Mucosa of rectum (tissue), 2 donors: ENCODE data around the gene SRF.

Source experiments
- H3K27ac ChIP-seq, 2 donors: one replicate each; pipeline ENCODE4 v1.7.0; 2013; ENCODE audit warnings: inconsistent platforms in 2 of 2, low read depth in 2 of 2, low read length in 2 of 2
- H3K27me3 ChIP-seq, 2 donors: one replicate each; pipeline ENCODE4 v1.7.0; 2013; ENCODE audit warnings: low read length in 2 of 2; ENCODE audit not compliant: control insufficient read depth in 2 of 2, insufficient read depth in 2 of 2
- H3K36me3 ChIP-seq, 2 donors: one replicate each; pipeline ENCODE4 v1.7.0; 2013; ENCODE audit warnings: low read length in 2 of 2; ENCODE audit not compliant: control insufficient read depth in 2 of 2, insufficient read depth in 2 of 2
- H3K4me1 ChIP-seq, 2 donors: one replicate each; pipeline ENCODE4 v1.7.0; 2013; ENCODE audit warnings: low read length in 2 of 2, mild to moderate bottlenecking in 1 of 2; ENCODE audit not compliant: control insufficient read depth in 2 of 2, insufficient read depth in 2 of 2
- H3K4me3 ChIP-seq, 2 donors: one replicate each; pipeline ENCODE4 v1.7.0; 2013; ENCODE audit warnings: low read length in 2 of 2
- H3K9ac ChIP-seq, 2 donors: one replicate each; pipeline ENCODE4 v1.7.0; 2013; ENCODE audit warnings: low read length in 2 of 2, low read depth in 1 of 2, mild to moderate bottlenecking in 1 of 2
- H3K9me3 ChIP-seq, 2 donors: one replicate each; pipeline ENCODE4 v1.7.0; 2013; ENCODE audit warnings: low read length in 2 of 2; ENCODE audit not compliant: control insufficient read depth in 2 of 2
- donor health status: healthy.
- donor health status: Normal muscosa, but diverticular disease.

SRF gene

DNA sequence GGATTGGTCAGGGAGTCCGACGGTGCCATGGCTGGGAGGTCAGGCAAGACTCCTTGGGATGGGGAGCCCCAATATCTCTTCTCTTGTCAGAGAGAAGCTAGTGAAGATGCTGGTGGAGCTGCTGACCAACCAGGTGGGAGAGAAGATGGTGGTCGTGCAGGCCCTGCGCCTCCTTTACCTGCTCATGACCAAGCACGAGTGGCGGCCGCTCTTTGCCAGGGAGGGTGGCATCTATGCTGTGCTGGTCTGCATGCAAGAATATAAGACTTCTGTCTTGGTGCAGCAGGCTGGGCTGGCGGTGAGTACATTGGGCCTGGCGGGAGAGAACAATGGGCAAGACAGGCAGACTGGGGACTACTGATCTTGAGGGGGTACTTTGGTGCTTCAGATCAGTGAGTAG lies 21.8 kb downstream of the SRF start:
- Histone ChIP-seq H3K9me3 (no peaks in the 10 kb centered on the region), H3K27me3 (no peaks in the 10 kb centered on the region), H3K36me3 (peaks cover 23 to 38% of the 10 kb centered on the region in 2 donors), H3K9ac (no peak overlapping the region), H3K4me1 (no peaks in the 10 kb centered on the region), H3K4me3 (no peak overlapping the region), H3K27ac (no peak overlapping the region)

DNA sequence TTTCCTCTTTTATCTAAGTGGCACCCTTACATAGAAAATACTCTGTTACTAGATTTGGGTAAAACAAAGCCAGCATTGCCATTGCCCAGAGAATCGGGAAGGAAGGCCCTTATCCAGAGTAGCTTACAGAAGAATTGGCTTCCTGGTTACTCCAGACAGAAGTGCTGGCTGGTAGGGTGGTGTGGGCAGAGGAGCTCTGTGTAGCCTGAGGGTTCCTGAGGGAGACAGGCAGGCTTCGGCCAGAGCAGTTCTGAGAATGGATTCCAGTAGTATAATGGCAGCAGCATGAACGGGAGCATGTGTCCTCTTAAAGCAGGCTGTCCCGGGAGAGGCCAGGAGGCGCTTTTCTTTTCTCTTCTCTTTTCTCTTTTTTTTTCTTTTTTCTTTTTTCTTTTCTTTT lies 22.9 kb downstream of the SRF start:
- H3K9me3 ChIP-seq = no peaks in the 10 kb centered on the region
- peaks cover 18 to 35% of the 10 kb centered on the region in 2 donors for H3K36me3 ChIP-seq
- no peak overlapping the region for H3K9ac ChIP-seq
- no peak overlapping the region for H3K4me3 ChIP-seq
- no peaks in the 10 kb centered on the region for H3K27me3 ChIP-seq
- no peaks in the 10 kb centered on the region for H3K4me1 ChIP-seq
- H3K27ac ChIP-seq = no peak overlapping the region

DNA sequence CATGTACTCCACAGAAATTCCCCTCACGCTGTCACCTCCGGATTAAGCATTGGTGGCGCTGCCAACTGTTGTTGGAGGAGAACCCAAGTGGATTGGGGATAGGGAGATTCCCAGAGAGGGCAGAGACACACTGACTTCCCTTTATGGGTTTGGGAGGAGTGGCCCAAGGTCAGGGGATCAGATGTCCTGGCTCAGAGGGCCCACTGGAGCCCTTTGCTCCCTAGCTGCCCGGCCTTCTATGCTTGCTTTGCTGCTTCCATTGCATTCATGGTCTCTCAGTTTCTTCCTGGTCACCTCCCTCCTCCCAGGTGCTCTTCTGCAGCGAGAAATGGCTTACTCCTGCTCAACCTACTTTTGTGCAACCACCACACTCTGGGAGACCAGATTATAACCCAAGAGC lies 25.3 kb downstream of the SRF start:
- Histone ChIP-seq H3K27ac (no peak overlapping the region), H3K9me3 (no peaks in the 10 kb centered on the region), H3K4me3 (no peak overlapping the region), H3K9ac (no peak overlapping the region), H3K36me3 (peaks cover 32 to 51% of the 10 kb centered on the region in 2 donors), H3K27me3 (no peaks in the 10 kb centered on the region), H3K4me1 (no peaks in the 10 kb centered on the region)

DNA sequence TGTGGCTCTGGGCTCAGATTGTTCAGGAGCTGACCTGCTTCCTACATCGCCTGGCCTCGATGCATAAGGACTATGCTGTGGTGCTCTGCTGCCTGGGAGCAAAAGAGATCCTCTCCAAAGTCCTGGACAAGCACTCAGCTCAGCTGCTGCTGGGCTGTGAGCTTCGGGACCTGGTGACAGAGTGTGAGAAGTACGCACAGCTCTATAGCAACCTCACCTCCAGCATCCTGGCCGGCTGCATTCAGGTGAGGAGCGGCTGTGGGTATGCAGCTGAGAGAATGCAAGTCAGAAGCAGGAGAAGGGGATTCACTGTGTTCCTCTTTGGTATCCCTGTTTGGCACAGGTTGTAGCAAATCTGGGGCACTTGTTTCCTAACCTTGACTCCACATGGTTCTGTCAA lies 28.8 kb downstream of the SRF start:
- H3K4me3 ChIP-seq = no peak overlapping the region
- H3K27me3 ChIP-seq = no peaks in the 10 kb centered on the region
- peaks cover 29 to 43% of the 10 kb centered on the region in 2 donors for H3K36me3 ChIP-seq
- H3K9ac ChIP-seq = no peak overlapping the region
- no peaks in the 10 kb centered on the region for H3K9me3 ChIP-seq
- H3K4me1 ChIP-seq = no peaks in the 10 kb centered on the region
- H3K27ac ChIP-seq = no peak overlapping the region

DNA sequence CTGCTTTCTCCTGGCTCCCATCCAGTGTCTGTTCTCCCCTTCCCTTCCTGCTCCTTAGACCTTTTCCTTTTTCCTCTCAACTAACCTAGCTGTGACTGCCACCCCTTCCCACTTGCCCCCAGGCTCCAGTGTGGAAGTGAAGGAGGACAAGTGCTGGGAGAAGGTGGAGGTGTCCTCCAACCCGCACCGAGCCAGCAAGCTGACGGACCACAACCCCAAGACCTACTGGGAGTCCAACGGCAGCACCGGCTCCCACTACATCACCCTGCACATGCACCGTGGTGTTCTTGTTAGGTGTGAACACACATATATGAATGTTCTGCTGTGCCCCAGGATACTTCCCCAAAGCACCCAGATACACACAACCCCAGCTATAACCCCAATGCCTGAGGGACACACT lies 29.5 kb downstream of the SRF start:
- Histone ChIP-seq H3K4me1 (no peaks in the 10 kb centered on the region), H3K4me3 (no peak overlapping the region), H3K9ac (no peak overlapping the region), H3K9me3 (no peaks in the 10 kb centered on the region), H3K27me3 (no peaks in the 10 kb centered on the region), H3K36me3 (peaks cover 29 to 40% of the 10 kb centered on the region in 2 donors), H3K27ac (no peak overlapping the region)

DNA sequence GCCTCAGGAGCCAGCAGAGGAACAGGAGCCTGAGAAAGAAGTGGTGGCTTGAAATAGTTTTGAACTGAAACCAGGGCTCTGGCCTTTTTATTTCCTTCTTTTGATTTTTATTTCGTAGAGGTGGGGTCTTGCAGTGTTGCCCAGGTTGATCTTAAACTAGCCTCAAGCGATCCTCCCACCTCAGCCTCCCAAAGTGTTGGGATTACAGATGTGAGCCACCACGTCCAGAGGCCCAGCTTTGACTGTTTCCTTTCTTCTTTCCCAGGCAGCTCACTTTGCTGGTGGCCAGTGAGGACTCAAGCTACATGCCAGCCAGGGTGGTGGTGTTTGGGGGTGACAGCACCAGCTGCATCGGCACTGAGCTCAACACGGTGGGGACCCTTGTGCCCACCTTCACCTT lies 31.4 kb downstream of the SRF start:
- H3K27me3 ChIP-seq = no peaks in the 10 kb centered on the region
- H3K4me3 ChIP-seq = no peak overlapping the region
- H3K4me1 ChIP-seq = no peaks in the 10 kb centered on the region
- H3K27ac ChIP-seq = no peak overlapping the region
- no peaks in the 10 kb centered on the region for H3K9me3 ChIP-seq
- peaks cover 20 to 28% of the 10 kb centered on the region in 2 donors for H3K36me3 ChIP-seq
- no peak overlapping the region for H3K9ac ChIP-seq

DNA sequence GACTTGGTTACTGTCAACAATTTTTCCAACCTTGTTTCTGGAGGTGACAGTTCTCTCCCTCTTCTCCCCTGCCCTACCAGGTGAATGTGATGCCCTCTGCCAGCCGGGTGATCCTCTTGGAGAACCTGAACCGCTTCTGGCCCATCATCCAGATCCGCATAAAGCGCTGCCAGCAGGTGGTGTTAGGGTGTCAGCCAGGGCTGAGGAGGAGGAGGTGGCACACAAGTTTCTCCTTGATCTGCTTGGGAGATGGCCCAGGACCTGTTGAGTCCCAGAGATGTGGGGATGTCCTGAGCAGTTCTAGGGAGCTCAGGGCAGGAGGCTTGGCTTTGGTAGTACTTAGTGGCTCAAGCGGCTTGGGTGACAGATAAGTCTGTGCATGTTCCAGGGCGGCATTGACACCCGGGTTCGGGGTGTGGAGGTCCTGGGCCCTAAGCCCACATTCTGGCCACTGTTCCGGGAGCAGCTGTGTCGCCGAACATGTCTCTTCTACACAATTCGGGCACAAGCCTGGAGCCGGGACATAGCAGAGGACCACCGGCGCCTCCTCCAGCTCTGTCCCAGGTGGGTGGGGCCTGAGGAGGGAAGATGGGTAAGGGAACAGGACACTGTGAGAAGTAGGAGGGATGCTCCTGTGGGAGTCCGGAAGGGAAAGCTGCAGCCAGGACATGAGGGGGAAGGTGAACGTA lies 32.1 kb downstream of the SRF start:
- no peak overlapping the region for H3K4me3 ChIP-seq
- no peak overlapping the region for H3K9ac ChIP-seq
- H3K27ac ChIP-seq = no peak overlapping the region
- H3K9me3 ChIP-seq = no peaks in the 10 kb centered on the region
- no peaks in the 10 kb centered on the region for H3K27me3 ChIP-seq
- no peaks in the 10 kb centered on the region for H3K4me1 ChIP-seq
- peaks cover 20 to 28% of the 10 kb centered on the region in 2 donors for H3K36me3 ChIP-seq

DNA sequence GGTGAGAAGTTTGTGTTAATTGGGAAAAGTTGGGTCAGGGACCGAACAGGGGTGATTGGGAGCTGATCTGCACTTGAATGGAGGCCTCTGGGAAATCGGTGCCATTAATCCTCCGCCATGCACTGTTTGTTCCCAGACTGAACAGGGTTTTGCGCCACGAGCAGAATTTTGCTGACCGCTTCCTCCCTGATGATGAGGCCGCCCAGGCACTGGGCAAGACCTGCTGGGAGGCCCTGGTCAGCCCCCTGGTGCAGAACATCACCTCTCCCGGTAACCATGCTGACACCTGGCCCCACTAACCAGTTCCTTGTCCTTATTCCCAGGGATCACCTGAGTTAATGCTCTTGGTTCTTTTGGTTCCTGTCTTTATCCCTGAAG lies 32.6 kb downstream of the SRF start:
- Histone ChIP-seq H3K4me3 (no peak overlapping the region), H3K27ac (no peak overlapping the region), H3K27me3 (no peaks in the 10 kb centered on the region), H3K36me3 (peaks cover 18 to 24% of the 10 kb centered on the region in 2 donors), H3K4me1 (no peaks in the 10 kb centered on the region), H3K9ac (no peak overlapping the region), H3K9me3 (no peaks in the 10 kb centered on the region)

DNA sequence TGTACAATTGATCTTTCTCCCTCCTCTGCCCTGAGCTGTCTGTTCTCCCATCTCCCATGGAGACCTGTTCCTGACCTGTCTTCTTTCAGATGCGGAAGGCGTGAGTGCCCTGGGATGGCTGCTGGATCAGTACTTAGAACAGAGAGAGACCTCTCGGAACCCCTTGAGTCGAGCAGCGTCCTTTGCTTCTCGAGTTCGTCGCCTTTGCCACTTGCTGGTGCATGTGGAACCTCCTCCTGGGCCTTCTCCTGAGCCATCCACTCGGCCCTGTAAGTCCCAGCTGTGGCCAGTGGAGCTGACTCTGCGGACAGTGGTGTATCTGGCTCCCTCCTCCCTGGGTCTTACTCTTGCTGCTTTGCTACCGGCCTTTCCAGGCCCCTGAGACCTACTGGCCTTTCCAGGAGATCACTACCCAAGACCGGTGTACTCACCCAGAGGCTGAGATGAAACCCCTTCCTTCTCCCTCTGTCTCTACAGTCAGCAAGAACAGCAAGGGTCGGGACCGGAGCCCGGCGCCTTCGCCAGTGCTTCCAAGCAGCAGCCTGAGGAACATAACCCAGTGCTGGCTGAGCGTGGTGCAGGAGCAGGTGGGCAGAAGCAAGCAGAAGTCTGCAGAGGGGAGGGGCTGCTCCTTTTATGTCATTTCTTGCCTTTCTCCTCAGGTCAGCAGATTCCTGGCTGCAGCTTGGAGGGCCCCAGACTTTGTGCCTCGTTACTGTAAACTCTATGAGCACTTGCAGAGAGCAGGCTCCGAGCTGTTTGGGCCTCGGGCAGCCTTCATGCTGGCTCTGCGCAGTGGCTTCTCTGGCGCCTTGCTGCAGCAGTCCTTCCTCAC lies 33.4 kb downstream of the SRF start:
- H3K27me3 ChIP-seq = no peaks in the 10 kb centered on the region
- H3K36me3 ChIP-seq = peaks cover 18 to 21% of the 10 kb centered on the region in 2 donors
- H3K4me1 ChIP-seq = no peaks in the 10 kb centered on the region
- no peak overlapping the region for H3K4me3 ChIP-seq
- H3K27ac ChIP-seq = no peak overlapping the region
- H3K9ac ChIP-seq = no peak overlapping the region
- H3K9me3 ChIP-seq = no peaks in the 10 kb centered on the region

DNA sequence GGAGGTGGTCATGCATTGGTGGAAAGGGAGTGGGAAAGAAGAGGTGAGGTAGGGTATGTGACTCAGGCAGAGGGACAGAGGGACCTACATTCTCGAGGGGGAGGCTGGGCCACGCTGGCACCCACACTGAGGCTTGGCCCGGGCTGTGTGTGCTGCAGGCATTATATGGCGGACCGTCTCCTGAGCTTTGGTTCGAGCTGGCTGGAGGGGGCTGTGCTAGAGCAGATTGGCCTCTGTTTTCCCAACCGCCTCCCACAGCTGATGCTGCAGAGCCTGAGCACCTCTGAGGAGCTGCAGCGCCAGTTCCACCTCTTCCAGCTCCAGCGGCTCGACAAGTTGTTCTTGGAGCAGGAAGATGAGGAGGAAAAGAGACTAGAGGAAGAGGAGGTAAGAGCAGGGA lies 34.8 kb downstream of the SRF start:
- H3K4me3 ChIP-seq = no peak overlapping the region
- no peaks in the 10 kb centered on the region for H3K27me3 ChIP-seq
- H3K27ac ChIP-seq = no peak overlapping the region
- H3K4me1 ChIP-seq = no peaks in the 10 kb centered on the region
- no peak overlapping the region for H3K9ac ChIP-seq
- peaks cover 6 to 11% of the 10 kb centered on the region in 2 donors for H3K36me3 ChIP-seq
- no peaks in the 10 kb centered on the region for H3K9me3 ChIP-seq
